Activated T-cell treated with anti-CD3 and anti-CD28 coated beads, Interleukin-2, amount 50 U/mL, for 24 hours (primary cell): ENCODE measurements around the gene SERPINA1.
"Not testable (repeated sequence)": the region's sequence is repeated elsewhere in the genome, so short reads cannot be mapped to it uniquely, and the experiment has no call there.

Source experiments
- DNase-seq: peaks from one replicate; pipeline ENCODE4 v3.0.0-alpha.2; 2020
- H3K27ac Mint-ChIP-seq: 2 replicates; pipeline ENCODE4 v1.8.0; 2020; ENCODE audit warnings: mild to moderate bottlenecking, mixed read lengths
- H3K27me3 Mint-ChIP-seq: 2 replicates; pipeline ENCODE4 v1.8.0; 2020; ENCODE audit warnings: mixed read lengths
- H3K36me3 Mint-ChIP-seq: 2 replicates; pipeline ENCODE4 v1.8.0; 2020; ENCODE audit warnings: low read depth, mixed read lengths
- H3K4me1 Mint-ChIP-seq: 2 replicates; pipeline ENCODE4 v1.8.0; 2020; ENCODE audit warnings: low read depth, mixed read lengths
- H3K4me3 Mint-ChIP-seq: 2 replicates; pipeline ENCODE4 v1.8.0; 2020; ENCODE audit warnings: mild to moderate bottlenecking, moderate library complexity, mixed read lengths
- H3K9me3 Mint-ChIP-seq: 2 replicates; pipeline ENCODE4 v1.8.0; 2020; ENCODE audit warnings: mixed read lengths

The SERPINA1 gene

GRCh38 chr14:94373708-94374107 is 14.7 kb downstream of the SERPINA1 start:
- no peaks in the 10 kb centered on the region for H3K4me1 Mint-ChIP-seq
- H3K36me3 Mint-ChIP-seq, result no peaks in the 10 kb centered on the region
- no peak for DNase-seq
- H3K4me3 Mint-ChIP-seq, result no peak overlapping the region
- H3K27me3 Mint-ChIP-seq, result peaks cover 11% of the 10 kb centered on the region
- no peak overlapping the region for H3K27ac Mint-ChIP-seq
- H3K9me3 Mint-ChIP-seq, result no peaks in the 10 kb centered on the region

- H3K4me1 Mint-ChIP-seq, result no peaks in the 10 kb centered on the region
- H3K9me3 Mint-ChIP-seq, result no peaks in the 10 kb centered on the region
- H3K27ac Mint-ChIP-seq, result no peak overlapping the region
- DNase-seq, result no peak
- H3K36me3 Mint-ChIP-seq, result no peaks in the 10 kb centered on the region
- no peak overlapping the region for H3K4me3 Mint-ChIP-seq
- peaks cover 9% of the 10 kb centered on the region for H3K27me3 Mint-ChIP-seq
Measured at GRCh38 chr14:94372021-94372605, 16.3 kb downstream of the SERPINA1 start.

DNA sequence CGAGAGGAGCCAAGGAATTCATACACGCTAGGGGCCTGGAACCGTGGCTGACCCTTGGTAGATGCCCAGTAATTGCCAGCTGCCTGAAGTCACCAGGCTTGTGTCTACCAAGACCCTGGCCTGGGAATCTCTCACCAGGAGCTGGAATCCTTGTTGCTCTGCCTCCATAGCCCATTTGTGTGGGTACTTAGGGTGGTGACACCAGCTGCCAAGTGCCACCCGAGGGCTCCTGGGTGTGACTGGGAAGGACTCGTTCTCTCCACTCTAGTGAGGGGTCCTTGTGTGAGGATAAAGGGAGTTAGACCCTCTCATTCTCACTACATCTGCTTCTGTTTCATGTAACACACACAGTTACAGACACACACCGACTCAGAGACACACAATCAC is 17.9 kb downstream of the SERPINA1 start:
- Mint-ChIP-seq H3K4me1 (no peaks in the 10 kb centered on the region), H3K9me3 (no peaks in the 10 kb centered on the region), H3K36me3 (no peaks in the 10 kb centered on the region), H3K27me3 (peaks cover 4% of the 10 kb centered on the region), H3K4me3 (no peak overlapping the region), H3K27ac (no peak overlapping the region)
- no peak for DNase-seq

GRCh38 chr14:94369766-94370523 is 18.5 kb downstream of the SERPINA1 start:
- H3K9me3 Mint-ChIP-seq, DNase-seq, H3K4me3 Mint-ChIP-seq, H3K4me1 Mint-ChIP-seq, H3K36me3 Mint-ChIP-seq, H3K27me3 Mint-ChIP-seq, H3K27ac Mint-ChIP-seq: not testable (repeated sequence)

DNA sequence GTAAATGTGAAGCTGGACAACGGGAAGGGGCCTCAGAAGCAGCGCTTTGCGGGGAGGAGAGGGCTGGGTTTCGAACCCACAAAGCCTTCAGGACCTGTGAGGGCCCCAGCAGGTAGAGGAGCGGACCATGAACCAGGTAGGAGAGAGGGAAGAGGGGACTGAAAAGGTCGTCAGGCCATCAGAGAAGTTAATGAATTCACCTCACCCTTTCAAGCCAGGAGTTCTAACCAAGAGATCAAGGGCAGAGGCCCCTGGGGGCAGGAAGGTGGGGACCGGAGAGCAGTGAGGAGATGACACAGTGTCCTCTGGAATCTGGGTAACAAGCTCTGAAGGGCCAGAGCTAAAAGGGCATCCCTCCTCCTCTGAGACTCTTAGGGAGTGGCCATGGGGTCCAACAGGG is 19.4 kb downstream of the SERPINA1 start:
- Mint-ChIP-seq H3K36me3 (no peaks in the 10 kb centered on the region), H3K4me1 (no peaks in the 10 kb centered on the region), H3K27ac (peak overlapping the region; percentile 12), H3K9me3 (no peaks in the 10 kb centered on the region), H3K27me3 (no peaks in the 10 kb centered on the region), H3K4me3 (no peak overlapping the region)
- no peak for DNase-seq

DNA sequence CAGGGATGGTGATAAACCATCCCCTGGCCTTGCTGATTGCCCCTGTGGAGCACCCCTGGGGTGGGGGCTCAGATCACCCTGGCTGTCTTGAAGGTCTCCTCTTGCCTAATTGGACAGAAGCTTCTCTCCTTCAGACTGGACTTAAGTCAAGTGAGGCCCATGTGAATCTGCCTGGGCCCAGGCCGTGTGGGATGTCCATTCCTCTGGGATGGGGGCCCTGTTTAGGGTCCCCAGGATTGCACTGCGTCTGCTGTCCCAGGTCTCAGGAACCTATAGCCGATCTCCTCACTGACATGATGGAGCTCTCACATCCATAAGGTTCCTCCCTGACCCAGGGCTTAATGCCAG is 20.2 kb downstream of the SERPINA1 start:
- no peak overlapping the region for H3K4me3 Mint-ChIP-seq
- no peaks in the 10 kb centered on the region for H3K36me3 Mint-ChIP-seq
- no peaks in the 10 kb centered on the region for H3K27me3 Mint-ChIP-seq
- H3K9me3 Mint-ChIP-seq, result no peaks in the 10 kb centered on the region
- H3K27ac Mint-ChIP-seq, result no peak overlapping the region
- no peaks in the 10 kb centered on the region for H3K4me1 Mint-ChIP-seq
- no peak for DNase-seq

DNA sequence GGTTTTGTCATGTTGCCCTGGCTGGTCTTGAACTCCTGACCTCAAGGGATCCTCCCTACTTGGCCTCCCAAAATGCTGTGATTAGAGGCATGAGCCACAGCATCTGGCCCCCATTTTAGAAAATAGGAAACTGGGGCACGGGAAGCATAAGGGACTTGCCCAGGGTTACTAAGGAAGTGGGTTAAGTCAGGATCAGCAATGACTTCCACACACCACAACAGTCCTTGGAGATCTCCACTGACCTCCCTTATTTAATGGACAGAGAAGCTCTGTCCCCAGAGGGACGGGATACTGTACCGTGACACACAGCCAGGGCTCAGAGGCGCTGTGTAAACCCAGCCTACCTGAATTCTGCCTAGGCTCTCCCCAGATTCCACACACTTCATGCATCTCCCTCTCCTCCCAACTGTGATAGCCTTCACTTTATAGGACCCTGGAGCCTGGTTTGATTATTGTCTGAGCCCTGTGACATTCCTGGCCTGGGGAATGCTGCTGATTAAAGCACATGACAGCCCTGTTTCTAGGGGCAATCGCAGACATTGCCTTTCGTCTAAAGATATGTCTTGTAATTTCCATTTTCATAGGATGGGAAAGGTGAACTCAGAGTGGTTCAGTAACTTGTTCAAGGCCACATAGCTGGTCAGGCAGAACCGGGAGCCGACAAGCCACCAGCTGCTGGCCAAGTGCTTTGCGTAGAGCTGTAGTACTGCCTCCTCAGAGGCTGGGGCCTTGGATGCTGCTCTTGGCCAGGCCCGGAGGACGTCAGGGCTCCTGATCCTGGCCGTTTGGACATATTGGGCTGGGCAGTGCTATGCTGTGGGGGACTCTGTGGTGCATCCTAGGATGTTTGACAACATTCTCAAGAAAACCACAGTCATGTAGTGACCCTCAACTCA is 20.8 kb downstream of the SERPINA1 start:
- no peaks in the 10 kb centered on the region for H3K36me3 Mint-ChIP-seq
- H3K4me3 Mint-ChIP-seq, result no peak overlapping the region
- H3K27me3 Mint-ChIP-seq, result peaks cover 4% of the 10 kb centered on the region
- peak; percentile 2 for DNase-seq
- H3K4me1 Mint-ChIP-seq, result no peaks in the 10 kb centered on the region
- H3K9me3 Mint-ChIP-seq, result no peaks in the 10 kb centered on the region
- no peak overlapping the region for H3K27ac Mint-ChIP-seq

DNA sequence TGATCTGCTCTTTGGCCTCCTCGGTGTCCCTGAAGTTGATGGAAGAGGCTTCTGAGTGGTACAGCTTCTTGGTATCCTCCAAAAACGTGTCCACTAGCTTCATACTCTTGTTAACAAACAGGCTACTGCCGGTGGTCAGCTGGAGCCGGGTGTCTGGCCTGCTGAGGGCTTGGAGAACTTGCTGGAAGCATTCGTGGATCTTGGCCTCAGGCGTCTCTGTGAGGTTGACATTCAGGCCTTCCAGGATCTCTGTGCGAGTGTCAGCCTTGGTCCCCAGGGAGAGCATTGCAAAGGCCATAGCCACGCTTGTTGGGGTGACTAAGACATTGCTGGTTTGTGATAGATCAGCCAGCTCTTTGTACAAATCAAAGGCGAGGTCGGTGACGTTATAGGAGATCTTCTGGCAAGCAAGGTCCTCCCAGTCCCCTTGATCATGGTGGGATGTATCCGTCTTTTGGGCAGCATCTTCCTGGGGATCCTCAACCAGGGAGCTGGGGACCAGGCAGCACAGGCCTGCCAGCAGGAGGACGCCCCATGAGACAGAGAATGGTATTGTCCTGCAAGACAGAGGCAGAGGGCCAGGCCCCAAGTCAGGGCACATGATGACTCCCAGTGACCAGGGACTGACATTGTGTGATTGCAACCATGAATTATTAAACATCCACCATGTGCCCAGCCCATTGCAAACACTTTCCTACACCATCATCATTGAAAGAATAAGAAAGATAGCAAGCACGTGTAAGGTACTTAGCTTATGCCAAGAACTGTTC is 22.1 kb downstream of the SERPINA1 start, which contains the start of gene SERPINA2:
TSS of gene SERPINA2 (minus strand) at position 553 of the 770 bp plus-strand sequence.
- Mint-ChIP-seq H3K9me3 (no peaks in the 10 kb centered on the region), H3K4me1 (no peaks in the 10 kb centered on the region), H3K36me3 (no peaks in the 10 kb centered on the region), H3K4me3 (no peak within 1 kb of the TSS), H3K27me3 (peaks cover 9% of the 10 kb centered on the region), H3K27ac (no peak within 1 kb of the TSS)
- DNase-seq, result peak; percentile 6

DNA sequence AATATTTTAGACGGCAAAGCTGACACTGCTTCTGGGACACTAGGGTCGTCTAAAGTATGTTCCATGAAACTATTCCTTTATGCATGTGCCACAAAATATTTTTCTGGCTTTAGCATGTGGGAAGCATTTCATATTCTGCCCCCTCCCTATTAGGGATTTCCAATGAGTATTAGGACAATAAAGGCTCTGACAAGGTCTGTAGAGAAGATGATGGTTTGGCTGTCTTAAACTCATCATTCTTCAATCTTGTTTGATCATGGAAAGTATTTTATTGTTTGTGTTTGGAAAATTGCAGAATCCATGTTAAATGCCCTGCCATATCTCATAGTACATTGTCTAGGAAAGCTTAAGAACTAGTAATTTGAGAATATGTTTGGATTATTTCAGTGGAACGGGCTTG is 22.8 kb downstream of the SERPINA1 start:
- Mint-ChIP-seq H3K4me3 (no peak overlapping the region), H3K36me3 (no peaks in the 10 kb centered on the region), H3K27ac (no peak overlapping the region), H3K27me3 (peaks cover 15% of the 10 kb centered on the region), H3K9me3 (no peaks in the 10 kb centered on the region), H3K4me1 (no peaks in the 10 kb centered on the region)
- no peak for DNase-seq

DNA sequence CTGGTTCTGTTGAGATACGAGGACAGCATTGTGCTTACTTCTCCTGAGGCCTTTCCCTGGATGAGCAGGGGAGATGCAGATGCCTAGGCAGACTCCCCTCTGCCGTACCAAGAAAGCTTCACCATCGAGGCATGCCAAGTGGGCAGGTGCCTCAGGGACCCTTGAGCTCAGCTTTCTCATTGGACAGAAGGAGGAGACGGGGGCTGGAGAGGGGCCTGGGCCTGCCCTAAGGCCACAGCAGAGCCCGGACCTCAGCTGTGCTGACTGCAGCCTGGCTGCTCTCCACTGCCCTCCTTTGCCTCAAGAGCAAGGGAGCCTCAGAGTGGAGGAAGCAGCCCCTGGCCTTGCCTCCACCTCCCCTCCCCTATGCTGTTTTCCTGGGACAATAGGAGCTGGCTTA is 23.4 kb downstream of the SERPINA1 start:
- no peaks in the 10 kb centered on the region for H3K9me3 Mint-ChIP-seq

DNA sequence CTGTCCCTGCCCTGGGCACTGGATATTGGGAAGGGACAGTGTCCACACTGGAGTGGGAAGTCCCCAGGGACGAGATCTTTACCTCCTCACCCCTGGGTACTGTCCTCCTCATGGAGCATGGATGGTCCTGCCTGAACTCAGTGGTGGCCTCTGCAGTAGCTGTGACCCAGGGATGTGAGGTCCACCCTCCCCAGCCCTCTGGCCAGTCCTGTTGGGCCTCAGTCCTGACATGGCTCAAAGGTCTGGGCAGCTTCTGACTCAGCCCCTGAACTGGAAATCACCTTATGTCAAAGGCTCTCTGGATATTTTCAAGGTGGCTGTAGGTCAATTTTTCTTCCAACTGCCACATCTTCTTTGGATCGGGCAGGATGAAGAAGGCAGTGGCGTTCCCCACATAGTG is 24.4 kb downstream of the SERPINA1 start:
- H3K27me3 Mint-ChIP-seq, result peaks cover 22% of the 10 kb centered on the region
- DNase-seq, result no peak
- no peaks in the 10 kb centered on the region for H3K9me3 Mint-ChIP-seq
- H3K27ac Mint-ChIP-seq, result no peak overlapping the region
- no peaks in the 10 kb centered on the region for H3K4me1 Mint-ChIP-seq
- no peak overlapping the region for H3K4me3 Mint-ChIP-seq
- H3K36me3 Mint-ChIP-seq, result no peaks in the 10 kb centered on the region

More for the DNA sequence above, 23.4 kb downstream of the SERPINA1 start:
- Mint-ChIP-seq H3K4me1 (no peaks in the 10 kb centered on the region), H3K27me3 (peaks cover 19% of the 10 kb centered on the region), H3K36me3 (no peaks in the 10 kb centered on the region), H3K27ac (no peak overlapping the region), H3K4me3 (no peak overlapping the region)
- DNase-seq, result no peak

DNA sequence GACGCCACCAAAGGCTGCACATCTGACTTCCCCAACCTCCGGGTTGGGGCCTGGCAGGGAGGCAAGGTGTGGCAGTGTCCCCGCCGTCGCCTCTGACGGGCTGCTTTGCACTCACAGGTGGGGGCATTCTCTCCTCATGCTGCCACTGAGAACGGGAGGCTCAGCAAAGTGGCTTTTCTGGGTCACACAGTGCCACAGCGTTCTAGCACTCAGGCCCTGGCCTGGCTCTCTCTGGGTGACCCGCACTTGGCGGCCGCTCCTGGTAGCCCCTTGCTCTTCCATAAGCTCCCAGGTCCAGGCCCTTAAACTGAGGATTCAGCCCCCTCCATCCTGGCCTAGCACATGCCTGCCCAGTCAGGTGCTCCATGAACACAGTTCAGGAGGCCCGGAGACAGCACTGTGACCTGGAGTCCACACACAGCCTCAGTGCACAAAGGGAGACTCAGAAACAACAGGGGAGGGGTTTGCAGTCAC is 25.2 kb downstream of the SERPINA1 start:
- H3K27ac Mint-ChIP-seq, result no peak overlapping the region
- H3K27me3 Mint-ChIP-seq, result peaks cover 29% of the 10 kb centered on the region
- H3K4me1 Mint-ChIP-seq, result no peaks in the 10 kb centered on the region
- no peak for DNase-seq
- H3K36me3 Mint-ChIP-seq, result no peaks in the 10 kb centered on the region
- H3K4me3 Mint-ChIP-seq, result no peak overlapping the region
- H3K9me3 Mint-ChIP-seq, result no peaks in the 10 kb centered on the region

- Mint-ChIP-seq H3K27ac (no peak overlapping the region), H3K4me3 (no peak overlapping the region), H3K27me3 (peaks cover 29% of the 10 kb centered on the region), H3K36me3 (no peaks in the 10 kb centered on the region), H3K4me1 (no peaks in the 10 kb centered on the region), H3K9me3 (no peaks in the 10 kb centered on the region)
- DNase-seq, result no peak
Measured at GRCh38 chr14:94362614-94363133, 25.7 kb downstream of the SERPINA1 start.

DNA sequence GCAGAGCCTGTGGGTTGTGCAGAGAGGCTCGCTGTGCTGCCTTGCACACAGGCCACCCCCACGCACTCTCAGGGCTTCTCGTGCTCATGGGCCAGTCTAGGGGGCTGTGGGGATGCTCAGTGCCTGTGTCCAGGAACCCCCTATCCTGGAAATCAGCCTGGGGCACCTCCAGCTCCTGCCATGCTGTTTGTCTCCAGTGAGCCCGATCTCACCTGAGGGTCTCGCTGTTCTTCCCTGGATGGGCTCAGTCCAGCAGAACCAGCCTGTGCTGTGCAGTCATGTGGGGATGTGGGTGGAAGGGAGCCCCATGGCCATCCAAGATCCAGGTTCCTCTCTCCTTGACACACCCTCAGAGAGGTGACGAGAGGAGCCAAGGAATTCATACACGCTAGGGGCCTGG is 26.7 kb downstream of the SERPINA1 start:
- no peaks in the 10 kb centered on the region for H3K9me3 Mint-ChIP-seq
- peaks cover 30% of the 10 kb centered on the region for H3K27me3 Mint-ChIP-seq
- DNase-seq, result no peak
- no peak overlapping the region for H3K27ac Mint-ChIP-seq
- no peaks in the 10 kb centered on the region for H3K36me3 Mint-ChIP-seq
- H3K4me1 Mint-ChIP-seq, result no peaks in the 10 kb centered on the region
- H3K4me3 Mint-ChIP-seq, result no peak overlapping the region
